Epidermal melanocyte (primary cell): Measurements from ENCODE around the gene DBF4B.

Experiments used
- DNase-seq: peaks from one replicate; pipeline ENCODE4 v3.0.0; 2011; ENCODE audit warnings: low spot score; ENCODE audit not compliant: insufficient read length

Gene DBF4B

DNA sequence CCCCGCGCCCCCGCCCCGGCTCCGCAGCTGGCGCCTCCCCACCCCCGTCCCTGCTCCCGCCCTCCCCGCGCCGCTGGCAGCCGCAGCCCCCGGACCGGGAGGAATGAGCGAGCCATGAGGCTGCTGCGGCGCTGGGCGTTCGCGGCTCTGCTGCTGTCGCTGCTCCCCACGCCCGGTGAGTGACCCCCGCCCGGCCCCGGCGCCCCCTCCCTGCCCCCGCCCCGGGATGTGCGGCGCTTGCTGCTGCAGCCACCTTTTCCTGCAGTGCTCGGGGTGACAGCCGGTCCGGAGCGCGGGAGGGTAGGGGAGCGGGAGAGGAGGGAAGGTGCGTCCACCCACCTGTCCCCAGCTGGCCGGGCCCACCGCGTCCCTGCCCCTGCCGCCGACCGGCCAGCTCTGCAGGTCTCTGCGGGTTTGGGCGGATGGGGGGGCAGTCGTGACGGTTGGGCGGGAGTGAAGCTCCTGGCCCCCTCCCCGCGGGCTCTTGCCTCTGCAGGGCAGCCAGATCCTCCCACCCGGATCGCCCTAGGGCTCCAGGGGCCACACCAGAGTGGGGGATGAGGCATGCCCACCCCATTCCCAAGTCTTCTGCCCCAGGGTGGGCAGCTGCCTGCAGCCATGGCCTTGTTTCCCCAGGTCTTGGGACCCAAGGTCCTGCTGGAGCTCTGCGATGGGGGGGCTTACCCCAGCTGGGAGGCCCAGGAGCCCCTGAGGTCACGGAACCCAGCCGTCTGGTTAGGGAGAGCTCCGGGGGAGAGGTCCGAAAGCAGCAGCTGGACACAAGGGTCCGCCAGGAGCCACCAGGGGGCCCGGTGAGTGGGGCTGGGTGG, 50.8 kb downstream of the DBF4B start:
- no peak for DNase-seq

DNA sequence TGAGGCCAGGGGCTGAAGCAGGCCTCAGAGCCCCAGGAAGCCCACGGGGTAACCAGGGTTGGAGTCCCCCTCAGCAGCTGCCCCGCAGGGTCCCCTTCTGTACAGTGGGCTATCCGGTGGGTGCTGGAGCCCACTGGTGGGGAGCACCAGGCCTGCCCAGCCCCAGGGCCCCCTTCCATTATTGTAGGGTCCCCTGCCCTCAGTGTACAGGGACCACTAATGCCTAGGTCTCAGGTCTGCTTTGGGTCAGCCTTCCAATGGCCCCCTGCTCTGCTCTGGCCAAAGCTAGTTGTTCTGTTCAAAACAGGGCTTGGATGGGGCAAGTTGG, 51.4 kb downstream of the DBF4B start:
- no peak for DNase-seq

- no peak for DNase-seq
These were observed 52.2 kb downstream of the DBF4B start for GRCh38 chr17:44760474-44761308.

- DNase-seq = no peak
These were observed 53.7 kb downstream of the DBF4B start for GRCh38 chr17:44761932-44762810.

- no peak for DNase-seq
These were observed 54.7 kb downstream of the DBF4B start for GRCh38 chr17:44763170-44763569.

GRCh38 chr17:44765965-44766364, 57.5 kb downstream of the DBF4B start:
- DNase-seq = no peak

DNA sequence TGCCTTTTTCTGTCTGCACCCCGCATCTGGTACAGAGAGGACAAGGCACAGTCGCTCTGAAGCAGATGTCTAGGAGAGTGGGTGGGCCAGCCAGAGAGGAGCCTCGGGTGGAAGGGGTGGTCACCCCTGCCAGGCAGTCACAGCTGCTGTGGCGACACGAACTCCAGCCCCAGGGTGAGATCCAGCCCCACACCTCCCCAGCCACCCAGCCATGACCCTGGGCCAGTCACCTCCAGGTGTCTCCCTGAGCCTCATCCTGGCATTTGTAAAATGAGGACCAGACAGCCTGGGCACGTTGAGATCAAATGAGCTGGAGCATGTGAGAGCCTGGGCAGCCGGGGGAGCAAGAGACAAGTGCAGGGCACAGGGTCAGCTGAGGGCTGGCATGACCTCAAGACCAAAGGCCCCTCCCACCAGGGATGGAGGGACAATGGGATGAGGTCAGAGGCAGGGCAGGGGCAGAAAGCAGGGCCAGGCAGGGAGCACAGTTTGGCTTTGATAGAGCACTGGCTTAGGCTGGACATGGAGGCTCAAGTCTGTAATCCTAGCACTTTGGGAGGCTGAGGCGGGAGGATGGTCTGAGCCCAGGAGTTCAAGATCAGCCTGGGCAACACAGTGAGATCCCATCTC, 58.1 kb downstream of the DBF4B start:
- DNase-seq = no peak

DNA sequence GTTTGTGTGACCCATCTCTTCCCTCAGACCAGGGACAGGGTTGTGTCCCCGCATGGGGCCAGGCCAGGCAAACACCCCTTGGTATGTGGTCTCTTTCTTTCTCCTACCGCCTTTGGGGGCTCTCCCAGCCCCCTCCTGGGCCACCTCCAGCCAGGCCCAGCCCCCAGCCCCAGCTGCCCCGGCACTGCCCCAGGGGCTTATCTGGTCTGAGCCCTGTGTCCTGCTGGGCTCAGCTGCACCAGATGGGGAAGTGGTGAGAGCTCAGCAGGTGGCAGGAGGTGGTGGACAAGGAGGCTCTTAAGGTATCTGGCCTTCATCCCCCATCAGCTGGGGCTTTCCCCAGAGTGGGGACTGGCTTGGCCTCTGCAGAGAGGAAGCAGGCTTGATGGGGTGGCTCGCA, 59.0 kb downstream of the DBF4B start:
- no peak for DNase-seq

DNA sequence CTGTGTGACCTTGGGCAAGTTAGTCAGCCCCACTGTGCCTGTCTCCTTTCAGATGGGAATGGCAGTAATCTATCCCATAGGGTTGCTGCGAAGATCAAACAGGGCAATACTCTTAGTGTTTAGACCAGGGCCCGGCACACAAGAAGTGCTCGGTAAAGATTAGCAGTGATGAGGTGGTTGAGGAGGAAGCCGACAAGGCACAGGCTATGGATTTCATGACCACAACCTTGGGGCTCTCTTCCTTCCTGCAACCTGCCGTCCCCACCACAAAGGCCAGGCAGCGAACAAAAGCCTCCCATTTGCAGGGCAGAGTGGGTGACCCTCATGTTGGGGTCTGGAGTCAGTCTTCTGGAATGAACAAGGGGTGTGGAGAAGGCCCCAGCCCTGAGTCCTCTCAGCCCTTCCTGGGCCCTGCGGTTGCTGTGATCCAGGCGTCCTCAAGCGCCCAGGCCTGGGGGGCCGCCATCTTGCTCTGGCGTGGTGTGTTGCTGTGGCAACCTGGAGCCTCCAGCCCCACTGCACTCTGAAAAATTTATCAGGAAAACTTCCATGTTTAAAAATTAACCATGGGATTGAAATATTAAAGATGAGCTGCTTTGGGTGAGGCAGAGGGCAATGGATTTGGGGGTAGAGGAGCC, 60.2 kb downstream of the DBF4B start:
- no peak for DNase-seq

- DNase-seq = no peak
These were observed 60.8 kb downstream of the DBF4B start for GRCh38 chr17:44769230-44769629.

DNA sequence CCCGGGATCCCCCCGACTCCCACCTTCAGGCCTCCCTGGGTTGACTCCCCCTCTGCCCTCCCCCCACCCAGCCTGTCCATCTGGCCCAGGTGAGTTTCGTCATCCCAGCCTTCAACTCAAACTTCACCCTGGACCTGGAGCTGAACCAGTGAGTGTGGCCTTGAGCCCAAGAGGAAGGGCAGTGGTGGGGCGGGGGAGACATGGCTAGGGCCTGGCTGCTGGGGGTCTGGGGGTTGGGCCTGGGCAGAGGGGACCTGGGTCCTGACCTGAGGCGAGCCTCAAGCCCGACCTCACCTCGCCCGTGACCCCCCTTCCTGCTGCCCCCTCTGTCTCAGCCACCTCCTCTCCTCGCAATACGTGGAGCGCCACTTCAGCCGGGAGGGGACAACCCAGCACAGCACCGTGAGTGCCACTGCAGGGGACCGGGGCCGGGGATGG, 61.2 kb downstream of the DBF4B start:
- no peak for DNase-seq

GRCh38 chr17:44770166-44770925, 61.9 kb downstream of the DBF4B start:
- no peak for DNase-seq

- DNase-seq = no peak
These were observed 64.0 kb downstream of the DBF4B start for GRCh38 chr17:44772308-44773045.

GRCh38 chr17:44773140-44773539, 64.7 kb downstream of the DBF4B start:
- no peak for DNase-seq

GRCh38 chr17:44774271-44775135, 66.0 kb downstream of the DBF4B start:
- peak; percentile 94 for DNase-seq

- DNase-seq = peak; percentile 91
These were observed 66.8 kb downstream of the DBF4B start for GRCh38 chr17:44775136-44775837.

- no peak for DNase-seq
These were observed 67.6 kb downstream of the DBF4B start for GRCh38 chr17:44775838-44776621.
